HepG2 (cell line): ENCODE measurements around the gene CENATAC. TPM values are rescaled to one million over a fixed set of nuclear protein-coding genes. Genes with fewer than 3 reads are reported as not detected.
A peak's percentile ranks its signal among the peaks of the same experiment; 100 is the strongest.

ENCODE experiments used
- ATAC-seq: fragments of 200-7000 bp; cut with Tn5 transposase; 3 replicates; pipeline ENCODE4 v1.9.1; 2020; ENCODE audit warnings: mild to moderate bottlenecking, moderate library complexity
- BruUV-seq: library from RNA; stranded (reverse); fragments of 400-500 nt; replicated peaks from 2 replicates; lab custom pipeline; 2021; lab: Mats Ljungman, UMichigan
- CTCF ChIA-PET: fragments of 300-600 bp; formaldehyde crosslinking; extraction: SDS; loops from one replicate; lab custom pipeline; 2021; ENCODE audit warnings: low total read pairs, inconsistent platforms, low intra/inter-chr PET ratio; lab: Yijun Ruan, JAX
- POLR2A ChIA-PET: fragments of 350-600 bp; sonication (Branson Sonifier 250); formaldehyde crosslinking; loops from one replicate; lab custom pipeline; 2020; ENCODE audit warnings: antibody characterized with exemption, inconsistent platforms; lab: Yijun Ruan, JAX
- DNase-seq: peaks from one replicate; pipeline ENCODE4 v3.0.0-alpha.2; 2015; ENCODE audit warnings: low spot score
- FAIRE-seq: peaks from 3 replicates; lab custom pipeline; 2011; peaks lifted over from hg19 to GRCh38; lab: Jason Lieb, UNC
- H2AFZ ChIP-seq: one replicate; pipeline ENCODE4 v1.6.1; 2011; ENCODE audit warnings: low read length, inconsistent platforms
- H3K27ac ChIP-seq: fragments of 300-600 bp; 3 replicates; pipeline ENCODE4 v1.8.0; 2011; ENCODE audit warnings: mixed run types, mild to moderate bottlenecking, mixed read lengths, low read length, inconsistent platforms; ENCODE audit not compliant: insufficient read depth; ENCODE audit errors: extremely low read length
- H3K27me3 ChIP-seq, 2 experiments: fragments of 200-600 bp in 1 of 2; 2 replicates in 1 of 2; 3 replicates in 1 of 2; pipeline versions ENCODE4 v1.6.0 to v1.8.0; 2011; ENCODE audit warnings: low read length in 2 of 2, mild to moderate bottlenecking in 2 of 2, moderate library complexity in 2 of 2, inconsistent platforms in 1 of 2; ENCODE audit not compliant: insufficient read depth in 2 of 2, control insufficient read depth in 1 of 2
- H3K36me3 ChIP-seq, 2 experiments: fragments of 200-600 bp in 1 of 2; replicated peaks in 1 of 2; 2 replicates in 1 of 2; 3 replicates in 1 of 2; pipeline versions ENCODE4 v1.5.1 to v1.8.0; 2011; ENCODE audit warnings: low read length in 2 of 2, inconsistent platforms in 1 of 2; ENCODE audit not compliant: insufficient read depth in 2 of 2, control insufficient read depth in 1 of 2
- H3K4me1 ChIP-seq: 2 replicates; pipeline ENCODE4 v1.5.1; 2012; ENCODE audit warnings: low read length, inconsistent platforms; ENCODE audit not compliant: insufficient read depth
- H3K4me2 ChIP-seq: 2 replicates; pipeline ENCODE4 v1.6.0; 2011; ENCODE audit warnings: low read depth, low read length, inconsistent platforms
- H3K4me3 ChIP-seq, 3 experiments: fragments of 200-600 bp in 1 of 3; sonication (generic), shearing (Covaris generic) in 1 of 3; replicated peaks in 1 of 3; 2 replicates each; pipeline ENCODE4 v1.5.1; 2011 to 2016; ENCODE audit warnings: low read length in 3 of 3, inconsistent platforms in 2 of 3, low read depth in 2 of 3, mild to moderate bottlenecking in 2 of 3, control low read depth in 1 of 3, mixed read lengths in 1 of 3; ENCODE audit not compliant: insufficient read depth in 1 of 3
- H3K79me2 ChIP-seq: one replicate; pipeline ENCODE4 v1.6.1; 2011; ENCODE audit warnings: low read length, inconsistent platforms; ENCODE audit not compliant: insufficient read depth
- H3K9ac ChIP-seq: 2 replicates; pipeline ENCODE4 v1.6.0; 2011; ENCODE audit warnings: mild to moderate bottlenecking, low read depth, low read length, inconsistent platforms; ENCODE audit not compliant: insufficient read depth
- H3K9me3 ChIP-seq: 2 replicates; pipeline ENCODE4 v1.5.1; 2012; ENCODE audit warnings: mild to moderate bottlenecking, low read length
- H4K20me1 ChIP-seq: 2 replicates; pipeline ENCODE4 v1.6.0; 2011; ENCODE audit warnings: inconsistent platforms, mild to moderate bottlenecking, low read length, moderate library complexity; ENCODE audit not compliant: insufficient read depth
- FOSL1 ChIP-seq: sonication (generic); formaldehyde crosslinking; IDR thresholded peaks from 2 replicates; pipeline ENCODE4 v1.9.0; 2021; ENCODE audit warnings: missing genetic modification reagents, borderline replicate concordance
- FOSL2 ChIP-seq: sonication (generic); formaldehyde crosslinking; IDR thresholded peaks from 2 replicates; pipeline ENCODE4 v1.4.0; 2020; ENCODE audit warnings: missing genetic modification reagents
- GATAD2A ChIP-seq: IDR thresholded peaks from 2 replicates; pipeline ENCODE4 v1.6.1; 2016
- JUNB ChIP-seq: sonication (generic); formaldehyde crosslinking; IDR thresholded peaks from 2 replicates; pipeline ENCODE4 v1.8.0; 2022; ENCODE audit warnings: missing genetic modification reagents, mild to moderate bottlenecking, borderline replicate concordance
- MIER3 ChIP-seq: IDR thresholded peaks from 2 replicates; pipeline ENCODE4 v1.6.1; 2016; ENCODE audit warnings: missing compliant biosample characterization, borderline replicate concordance
- NR2F6 ChIP-seq, 2 experiments: IDR thresholded peaks; 2 replicates each; pipeline ENCODE4 v1.6.1; 2016; ENCODE audit warnings: antibody characterized with exemption in 1 of 2, mild to moderate bottlenecking in 1 of 2
- SAP130 ChIP-seq: IDR thresholded peaks from 2 replicates; pipeline ENCODE4 v1.6.1; 2016; ENCODE audit warnings: low read depth
- SP2 ChIP-seq: sonication (generic); formaldehyde crosslinking; IDR thresholded peaks from 2 replicates; pipeline ENCODE4 v1.5.1; 2020; ENCODE audit warnings: mild to moderate bottlenecking, missing genetic modification reagents
- ZC3H4 ChIP-seq: sonication (generic); formaldehyde crosslinking; IDR thresholded peaks from 2 replicates; pipeline ENCODE4 v1.4.0; 2020; ENCODE audit warnings: missing genetic modification reagents, borderline replicate concordance
- WGBS: methylation state at CpG from one replicate; pipeline ENCODE4 v1.1.6; 2017; ENCODE audit warnings: low lambda C conversion rate; 5-methylcytosine and 5-hydroxymethylcytosine counted together
- in situ Hi-C: cut with HindIII; loops from 2 replicates; pipeline ENCODE4 v1.10.0; 2017; ENCODE audit warnings: low pct_unique_long_range_greater_than_20kb; ENCODE audit not compliant: extremely low pct_ligation_motif_present
- intact Hi-C: fragments of 100-400 bp; cut with micrococcal nuclease; formaldehyde crosslinking; loops from one replicate; pipeline ENCODE4 v1.10.0; 2022; ENCODE audit not compliant: unreplicated experiment
- polyA plus RNA-seq, 8 experiments: library from polyadenylated mRNA; depleted of rRNA in 3 of 8; stranded (reverse) in 7 of 8; unstranded in 1 of 8; fragments of >200 nt; fragmentation: Illumina TruSeq in 4 of 8; extraction: Trizol in 4 of 8; gene quantifications; 2 replicates each; pipeline versions ENCODE4 v1.2.1 to v1.2.3, GENCODE V29; 2011 to 2016; ENCODE audit warnings: low read depth in 4 of 8, missing spikeins in 1 of 8, mixed read lengths in 1 of 8; ENCODE audit not compliant: insufficient read depth in 1 of 8
- total RNA-seq, 5 experiments: library from RNA; depleted of rRNA; stranded (reverse); fragments of >200 nt; fragmentation: Illumina TruSeq; extraction: Trizol; gene quantifications; 2 replicates each; pipeline ENCODE4 v1.2.3, GENCODE V29; 2016; ENCODE audit warnings: low read depth in 1 of 5
- TF ChIP-seq, protein P1 (sequence below): IDR thresholded peaks from 2 replicates; pipeline ENCODE4 v1.6.1; 2016
- TF ChIP-seq, protein P2 (sequence below): sonication (generic); formaldehyde crosslinking; IDR thresholded peaks from 2 replicates; pipeline ENCODE4 v1.5.1; 2020; ENCODE audit warnings: mild to moderate bottlenecking, missing genetic modification reagents

Gene CENATAC
- total and polyA plus RNA-seq, 2 of the 13 experiments (the other 11 are each of a cell fraction or from before 2014, with no cell fraction given), result 21.7 to 25.0 TPM

DNA sequence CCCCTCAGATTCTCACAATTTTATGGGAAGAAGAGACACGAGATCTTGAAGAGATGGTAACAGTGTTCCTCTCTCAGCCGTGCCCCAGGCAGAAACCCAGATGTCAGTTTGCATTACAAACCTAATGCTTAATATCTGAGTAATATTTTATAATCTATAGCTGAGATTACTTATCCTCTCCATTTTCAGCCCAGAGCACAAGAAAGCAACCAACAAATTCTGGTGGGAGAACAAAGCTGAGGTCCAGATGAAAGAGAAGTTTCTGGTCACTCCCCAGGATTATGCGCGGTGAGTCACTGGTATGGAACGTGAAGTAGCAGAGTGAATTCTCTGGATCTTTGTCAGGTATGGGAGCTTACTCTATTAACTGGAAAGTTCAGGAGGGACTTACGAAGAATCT is 884 bp downstream of the CENATAC start (continued):
- peak; percentile 79; the same call in 1 of the 2 replicates for TF ChIP-seq JUNB (CRISPR knock-in tag)
- peak; percentile 60 for TF ChIP-seq SAP130
- peak; percentile 39; the same call in 1 of the 2 replicates for TF ChIP-seq GATAD2A (CRISPR knock-in tag)
- no peak for TF ChIP-seq ZC3H4 (CRISPR knock-in tag)
- TF ChIP-seq NR2F6 (IDR thresholded peaks at IDR 0.05), result no peak
- 0 out of 2 replicates have a peak, but pooled peaks have one; percentile 16 for TF ChIP-seq NR2F6 (CRISPR knock-in tag; IDR thresholded peaks at IDR 0.05)
- TF ChIP-seq FOSL2 (CRISPR knock-in tag), result peak; percentile 97
- peak; percentile 86 for TF ChIP-seq FOSL1 (CRISPR knock-in tag)
- no peak for TF ChIP-seq MIER3 (CRISPR knock-in tag)
- TF ChIP-seq, protein P1, sequence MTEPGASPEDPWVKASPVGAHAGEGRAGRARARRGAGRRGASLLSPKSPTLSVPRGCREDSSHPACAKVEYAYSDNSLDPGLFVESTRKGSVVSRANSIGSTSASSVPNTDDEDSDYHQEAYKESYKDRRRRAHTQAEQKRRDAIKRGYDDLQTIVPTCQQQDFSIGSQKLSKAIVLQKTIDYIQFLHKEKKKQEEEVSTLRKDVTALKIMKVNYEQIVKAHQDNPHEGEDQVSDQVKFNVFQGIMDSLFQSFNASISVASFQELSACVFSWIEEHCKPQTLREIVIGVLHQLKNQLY (CRISPR knock-in tag), result peak; percentile 35; the same call in 1 of the 2 replicates

DNA sequence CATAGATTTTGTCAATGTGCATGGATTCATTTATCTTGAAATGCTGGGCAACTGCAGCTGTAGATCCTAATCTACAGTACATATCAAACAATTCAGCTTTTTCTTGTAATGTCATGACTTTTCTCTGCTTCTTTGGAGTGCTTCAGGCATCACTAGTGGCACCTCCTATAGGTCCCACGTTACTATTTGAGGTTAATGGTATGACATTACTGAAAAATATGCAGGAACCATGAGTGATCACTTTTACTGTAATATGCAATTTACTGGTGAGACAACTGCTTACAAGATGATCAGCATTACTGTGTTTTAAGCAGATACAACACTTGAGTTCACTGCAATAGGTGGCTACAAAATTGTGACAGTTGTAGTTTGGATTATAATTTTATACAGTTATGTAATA is 3.0 kb downstream of the CENATAC start:
- Histone ChIP-seq H3K27me3 (no peaks in the 10 kb centered on the region; a peak in 1 of 5 replicates), H3K79me2 (peaks cover 35% of the 10 kb centered on the region), H3K9me3 (no peaks in the 10 kb centered on the region), H3K9ac (no peak overlapping the region), H3K4me3 (no peak overlapping the region), H4K20me1 (no peaks in the 10 kb centered on the region)
- in situ Hi-C loops, result no loop called here
- CTCF ChIA-PET, result no interaction called here
- TF ChIP-seq, protein P2, sequence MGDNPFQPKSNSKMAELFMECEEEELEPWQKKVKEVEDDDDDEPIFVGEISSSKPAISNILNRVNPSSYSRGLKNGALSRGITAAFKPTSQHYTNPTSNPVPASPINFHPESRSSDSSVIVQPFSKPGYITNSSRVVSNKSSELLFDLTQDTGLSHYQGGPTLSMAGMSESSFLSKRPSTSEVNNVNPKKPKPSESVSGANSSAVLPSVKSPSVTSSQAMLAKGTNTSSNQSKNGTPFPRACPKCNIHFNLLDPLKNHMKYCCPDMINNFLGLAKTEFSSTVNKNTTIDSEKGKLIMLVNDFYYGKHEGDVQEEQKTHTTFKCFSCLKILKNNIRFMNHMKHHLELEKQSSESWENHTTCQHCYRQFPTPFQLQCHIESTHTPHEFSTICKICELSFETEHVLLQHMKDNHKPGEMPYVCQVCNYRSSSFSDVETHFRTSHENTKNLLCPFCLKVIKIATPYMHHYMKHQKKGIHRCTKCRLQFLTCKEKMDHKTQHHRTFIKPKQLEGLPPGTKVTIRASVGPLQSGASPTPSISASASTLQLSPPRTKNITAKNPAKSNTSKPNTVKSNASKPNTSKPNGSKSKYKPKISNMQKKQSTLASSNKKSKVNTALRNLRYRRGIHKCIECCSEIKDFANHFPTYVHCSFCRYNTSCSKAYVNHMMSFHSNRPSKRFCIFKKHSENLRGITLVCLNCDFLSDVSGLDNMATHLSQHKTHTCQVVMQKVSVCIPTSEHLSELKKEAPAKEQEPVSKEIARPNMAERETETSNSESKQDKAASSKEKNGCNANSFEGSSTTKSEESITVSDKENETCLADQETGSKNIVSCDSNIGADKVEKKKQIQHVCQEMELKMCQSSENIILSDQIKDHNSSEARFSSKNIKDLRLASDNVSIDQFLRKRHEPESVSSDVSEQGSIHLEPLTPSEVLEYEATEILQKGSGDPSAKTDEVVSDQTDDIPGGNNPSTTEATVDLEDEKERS, result no peak
- no peak for TF ChIP-seq SP2
- TF ChIP-seq, all 625 proteins: peak for 0
- Histone ChIP-seq H3K4me1 (peaks cover 36% of the 10 kb centered on the region), H3K36me3 (peaks cover 7 to 17% of the 10 kb centered on the region in 2 experiments; a peak in 3 of 5 replicates), H3K27ac (no peak overlapping the region), H3K4me2 (no peak overlapping the region), H2AFZ (no peak overlapping the region)
- DNase-seq (no peak), ATAC-seq (no peak), FAIRE-seq (no peak)
- POLR2A ChIA-PET, result no interaction called here
- 81% methylated on average over 1 of the region's 1 CpG for WGBS
- BruUV-seq, result TSS peak; percentile 27
- intact Hi-C loops, result no loop called here
